SK-N-SH (cell line): ENCODE data around the gene TPP1.

Experiments used
- CTCF ChIP-seq: fragments of 200-600 bp; sonication (generic); IDR thresholded peaks from 2 replicates; pipeline ENCODE4 v1.6.1; 2017; ENCODE audit warnings: antibody characterized with exemption, mild to moderate bottlenecking, moderate library complexity
- ELF1 ChIP-seq: IDR thresholded peaks from 2 replicates; pipeline ENCODE4 v1.4.0; 2012
- EP300 ChIP-seq, 2 experiments: IDR thresholded peaks; 2 replicates each; pipeline versions ENCODE4 v1.4.0 to v1.6.1; 2012; ENCODE audit warnings: borderline replicate concordance in 1 of 2, low read depth in 1 of 2, low read length in 1 of 2
- FOXJ3 ChIP-seq: sonication (generic); formaldehyde crosslinking; IDR thresholded peaks from 2 replicates; pipeline ENCODE4 v1.5.1; 2020; ENCODE audit warnings: mild to moderate bottlenecking, missing genetic modification reagents
- FOXM1 ChIP-seq: IDR thresholded peaks from 2 replicates; pipeline ENCODE4 v1.4.0; 2012; ENCODE audit warnings: low read depth, mild to moderate bottlenecking
- IRF3 ChIP-seq: fragments of 150-350 bp; IDR thresholded peaks from 2 replicates; pipeline ENCODE4 v1.6.1; 2016; ENCODE audit warnings: mild to moderate bottlenecking, low read depth, low read length
- NRF1 ChIP-seq: IDR thresholded peaks from 2 replicates; pipeline ENCODE4 v1.6.1; 2012; ENCODE audit warnings: low read depth, mild to moderate bottlenecking, low read length
- POLR2AphosphoS5 ChIP-seq: IDR thresholded peaks from 2 replicates; pipeline ENCODE4 v1.6.1; 2012; ENCODE audit warnings: low read depth, low read length
- RAD21 ChIP-seq: IDR thresholded peaks from 2 replicates; pipeline ENCODE4 v1.6.1; 2012; ENCODE audit warnings: mild to moderate bottlenecking, low read length
- SIN3A ChIP-seq: IDR thresholded peaks from 2 replicates; pipeline ENCODE4 v1.6.1; 2012; ENCODE audit warnings: low read depth, mild to moderate bottlenecking, low read length, moderate library complexity, borderline replicate concordance
- TAF1 ChIP-seq: IDR thresholded peaks from 2 replicates; pipeline ENCODE4 v1.6.1; 2012; ENCODE audit warnings: low read depth, mild to moderate bottlenecking, low read length, moderate library complexity, borderline replicate concordance
- YY1 ChIP-seq: IDR thresholded peaks from 2 replicates; pipeline ENCODE4 v1.4.0; 2012; ENCODE audit warnings: low read depth, mild to moderate bottlenecking
- TF ChIP-seq, protein P1 (sequence below): IDR thresholded peaks from 2 replicates; pipeline ENCODE4 v1.4.0; 2012; ENCODE audit warnings: low read depth, borderline replicate concordance

GRCh38 chr11:6648501-6648900 is 29.3 kb upstream of the TPP1 start:
- TF ChIP-seq FOXJ3 (CRISPR knock-in tag): no peak
- no peak for TF ChIP-seq CTCF
- no peak for TF ChIP-seq NRF1
- no peak for TF ChIP-seq POLR2AphosphoS5
- TF ChIP-seq TAF1: no peak
- TF ChIP-seq, protein P1, sequence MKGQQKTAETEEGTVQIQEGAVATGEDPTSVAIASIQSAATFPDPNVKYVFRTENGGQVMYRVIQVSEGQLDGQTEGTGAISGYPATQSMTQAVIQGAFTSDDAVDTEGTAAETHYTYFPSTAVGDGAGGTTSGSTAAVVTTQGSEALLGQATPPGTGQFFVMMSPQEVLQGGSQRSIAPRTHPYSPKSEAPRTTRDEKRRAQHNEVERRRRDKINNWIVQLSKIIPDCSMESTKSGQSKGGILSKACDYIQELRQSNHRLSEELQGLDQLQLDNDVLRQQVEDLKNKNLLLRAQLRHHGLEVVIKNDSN: no peak
- TF ChIP-seq FOXM1: no peak
- TF ChIP-seq RAD21: no peak
- TF ChIP-seq YY1: no peak
- no peak for TF ChIP-seq IRF3
- no peak for TF ChIP-seq EP300 (IDR thresholded peaks at IDR 0.05; ENCODE audit: borderline replicate concordance in 1 of 2, low read depth in 1 of 2, low read length in 1 of 2)
- TF ChIP-seq ELF1: no peak
- no peak for TF ChIP-seq SIN3A
